GM18520 (cell line): ENCODE results near the gene PTPRQ.
"Not testable (repeated sequence)": the region's sequence is repeated elsewhere in the genome, so short reads cannot be mapped to it uniquely, and the experiment has no call there.

Experiments used
- ATAC-seq: cut with Tn5 transposase; IDR thresholded peaks from one replicate; pipeline ENCODE4 v1.9.1; 2021; ENCODE audit not compliant: unreplicated experiment

Gene PTPRQ

GRCh38 chr12:80443974-80444666, at the start of gene PTPRQ:
Gene PTPRQ (plus strand): TSS chr12:80444235. CDS start chr12:80444346, 111 bp downstream.
- no peak for ATAC-seq

- ATAC-seq = no peak
Observed at GRCh38 chr12:80400571-80400991, 43.5 kb upstream of the PTPRQ start.

GRCh38 chr12:80401191-80401590, 42.8 kb upstream of the PTPRQ start:
- no peak for ATAC-seq

- ATAC-seq = no peak
Observed at GRCh38 chr12:80404629-80405028, 39.4 kb upstream of the PTPRQ start.

- no peak for ATAC-seq
Observed at GRCh38 chr12:80406253-80406652, 37.8 kb upstream of the PTPRQ start.

- ATAC-seq = no peak
Observed at GRCh38 chr12:80411787-80412186, 32.2 kb upstream of the PTPRQ start.

GRCh38 chr12:80412343-80412953, 31.6 kb upstream of the PTPRQ start:
- peak; percentile 66 for ATAC-seq

GRCh38 chr12:80413462-80413861, 30.6 kb upstream of the PTPRQ start:
- ATAC-seq = no peak

- ATAC-seq = no peak
Observed at GRCh38 chr12:80415466-80415865, 28.6 kb upstream of the PTPRQ start.

GRCh38 chr12:80419644-80420043, 24.4 kb upstream of the PTPRQ start:
- ATAC-seq = no peak

- no peak for ATAC-seq
Observed at GRCh38 chr12:80420075-80420474, 24.0 kb upstream of the PTPRQ start.

- no peak for ATAC-seq
Observed at GRCh38 chr12:80422550-80422949, 21.5 kb upstream of the PTPRQ start.

- ATAC-seq = no peak
Observed at GRCh38 chr12:80432061-80432460, 12.0 kb upstream of the PTPRQ start.

GRCh38 chr12:80441921-80442320, 2.1 kb upstream of the PTPRQ start:
- no peak for ATAC-seq

- ATAC-seq = no peak
Observed at GRCh38 chr12:80442426-80443222, 1.4 kb upstream of the PTPRQ start.

GRCh38 chr12:80445083-80445793, 1.2 kb downstream of the PTPRQ start:
- no peak for ATAC-seq

GRCh38 chr12:80456513-80456912, 12.5 kb downstream of the PTPRQ start:
- ATAC-seq = no peak

GRCh38 chr12:80460972-80461371, 16.9 kb downstream of the PTPRQ start:
- no peak for ATAC-seq

- not testable (repeated sequence) for ATAC-seq
Observed at GRCh38 chr12:80461851-80462250, 17.8 kb downstream of the PTPRQ start.

GRCh38 chr12:80469681-80470080, 25.6 kb downstream of the PTPRQ start:
- no peak for ATAC-seq

- ATAC-seq = no peak
Observed at GRCh38 chr12:80470403-80470802, 26.4 kb downstream of the PTPRQ start.
